GM12874 (cell line): Measurements from ENCODE around the gene DYNC1I1.

ENCODE experiments used
- TF ChIP-seq, protein P1 (sequence below): IDR thresholded peaks from 2 replicates; pipeline ENCODE4 v1.5.1; 2011; ENCODE audit warnings: low read depth, mild to moderate bottlenecking, control low read depth, low read length, moderate library complexity; ENCODE audit not compliant: insufficient read depth

DYNC1I1 gene

GRCh38 chr7:95863623-95864022 lies 91.3 kb downstream of the DYNC1I1 start:
- TF ChIP-seq, protein P1, sequence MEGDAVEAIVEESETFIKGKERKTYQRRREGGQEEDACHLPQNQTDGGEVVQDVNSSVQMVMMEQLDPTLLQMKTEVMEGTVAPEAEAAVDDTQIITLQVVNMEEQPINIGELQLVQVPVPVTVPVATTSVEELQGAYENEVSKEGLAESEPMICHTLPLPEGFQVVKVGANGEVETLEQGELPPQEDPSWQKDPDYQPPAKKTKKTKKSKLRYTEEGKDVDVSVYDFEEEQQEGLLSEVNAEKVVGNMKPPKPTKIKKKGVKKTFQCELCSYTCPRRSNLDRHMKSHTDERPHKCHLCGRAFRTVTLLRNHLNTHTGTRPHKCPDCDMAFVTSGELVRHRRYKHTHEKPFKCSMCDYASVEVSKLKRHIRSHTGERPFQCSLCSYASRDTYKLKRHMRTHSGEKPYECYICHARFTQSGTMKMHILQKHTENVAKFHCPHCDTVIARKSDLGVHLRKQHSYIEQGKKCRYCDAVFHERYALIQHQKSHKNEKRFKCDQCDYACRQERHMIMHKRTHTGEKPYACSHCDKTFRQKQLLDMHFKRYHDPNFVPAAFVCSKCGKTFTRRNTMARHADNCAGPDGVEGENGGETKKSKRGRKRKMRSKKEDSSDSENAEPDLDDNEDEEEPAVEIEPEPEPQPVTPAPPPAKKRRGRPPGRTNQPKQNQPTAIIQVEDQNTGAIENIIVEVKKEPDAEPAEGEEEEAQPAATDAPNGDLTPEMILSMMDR = no peak

DNA sequence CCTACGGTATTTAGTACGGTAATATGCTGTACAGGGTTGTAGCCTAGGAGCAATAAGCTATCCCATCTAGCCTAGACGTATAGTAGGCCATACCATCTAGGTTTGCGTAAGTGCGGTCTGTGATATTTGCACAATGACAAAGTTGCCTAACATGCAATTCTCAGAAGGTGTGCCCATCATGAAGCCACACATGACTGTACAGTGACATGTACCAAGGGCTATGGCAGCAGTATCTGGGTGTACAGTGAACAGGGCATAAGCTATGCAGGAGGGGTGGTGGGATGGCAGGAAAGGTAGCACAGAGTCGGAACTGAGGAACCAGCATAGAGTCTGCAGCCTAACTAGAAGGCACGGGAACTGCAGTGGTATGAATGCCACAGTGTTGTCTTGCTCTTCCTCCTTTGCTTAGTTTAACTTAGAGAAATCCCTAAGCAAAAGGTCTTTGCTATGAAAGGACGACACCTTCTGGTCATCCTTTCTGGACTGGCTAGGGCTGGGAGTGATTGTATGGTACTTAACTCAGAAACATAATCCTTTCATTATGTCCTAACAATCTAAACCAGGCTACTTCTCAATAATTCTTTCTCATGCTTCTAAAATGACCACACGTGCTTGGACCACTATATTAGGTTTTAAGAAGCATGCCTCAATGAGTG lies 93.5 kb downstream of the DYNC1I1 start:
- TF ChIP-seq, protein P1 = no peak

DNA sequence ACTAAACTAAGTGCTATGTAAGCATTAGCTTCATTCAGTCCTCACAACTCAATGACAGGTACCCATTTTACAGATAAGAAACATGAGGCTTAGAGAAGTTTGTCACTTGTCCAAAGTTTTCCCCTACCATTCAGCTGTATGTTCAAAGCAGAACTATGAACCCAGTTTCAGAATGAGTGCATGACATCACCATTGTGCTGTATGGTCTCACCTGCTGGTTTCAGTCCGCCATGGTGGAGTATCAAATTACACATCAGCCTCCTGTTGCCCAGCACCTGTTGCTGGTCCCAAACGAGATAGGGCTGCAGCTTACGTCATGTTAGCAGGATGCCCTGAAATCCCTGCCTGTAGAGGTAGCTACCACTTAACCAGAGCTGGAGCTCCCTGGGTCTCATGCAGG lies 95.0 kb downstream of the DYNC1I1 start:
- TF ChIP-seq, protein P1 = no peak

DNA sequence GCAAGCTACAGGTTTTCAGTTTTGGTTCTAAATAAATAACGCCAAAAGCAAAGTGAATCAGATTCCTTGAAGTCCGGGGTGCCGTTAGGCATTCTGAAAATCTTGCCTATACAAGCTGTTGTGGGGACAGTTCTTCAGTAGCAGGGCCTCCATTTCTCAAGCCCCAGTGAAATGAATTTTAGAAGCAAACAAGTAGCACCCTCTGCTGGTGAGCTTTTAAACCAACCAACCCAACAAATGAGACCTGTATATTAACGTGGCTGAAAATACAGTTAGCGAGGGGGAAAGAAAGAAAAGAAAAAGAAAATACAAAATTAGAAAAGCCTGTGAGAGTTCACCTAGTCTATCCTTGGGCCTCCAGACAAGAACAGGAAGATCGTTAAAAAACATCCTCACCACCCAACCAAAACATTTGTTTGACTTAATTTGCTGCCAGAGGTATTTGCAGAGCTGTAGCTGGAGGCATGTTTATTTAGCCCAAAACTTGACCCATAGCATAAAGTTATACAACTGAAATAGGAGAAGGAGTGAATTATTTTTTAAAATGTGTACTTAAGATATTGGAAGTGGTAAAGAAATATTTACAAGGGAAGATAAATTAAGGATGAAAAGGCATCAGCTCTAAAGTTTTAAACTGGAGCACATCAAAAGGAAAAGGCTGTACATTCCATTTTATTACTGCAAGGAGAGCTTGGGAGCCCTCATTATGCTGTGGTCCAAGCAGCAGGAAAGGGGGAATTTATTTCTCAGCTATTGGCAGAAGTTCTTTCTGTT lies 98.9 kb downstream of the DYNC1I1 start:
- TF ChIP-seq, protein P1 = peak; percentile 58

- TF ChIP-seq, protein P1 = no peak
Observed at GRCh38 chr7:95871896-95872295, 99.5 kb downstream of the DYNC1I1 start.

GRCh38 chr7:95874129-95874528 lies 101.8 kb downstream of the DYNC1I1 start:
- TF ChIP-seq, protein P1 = no peak

GRCh38 chr7:95874541-95875265 lies 102.3 kb downstream of the DYNC1I1 start:
- TF ChIP-seq, protein P1 = no peak
